OCI-LY1 (cell line): ENCODE data around the gene NPAS2.

ENCODE experiments used
- EZH2 ChIP-seq: fragments of 200-600 bp; sonication (generic), shearing (Covaris generic); IDR thresholded peaks from 2 replicates; pipeline ENCODE4 v1.8.0; 2017; ENCODE audit warnings: borderline replicate concordance, mixed run types, mild to moderate bottlenecking, antibody characterized with exemption, low read length, moderate library complexity, mixed read lengths
- TF ChIP-seq, protein P1 (sequence below): fragments of 200-600 bp; sonication (generic), shearing (Covaris generic); IDR thresholded peaks from 2 replicates; pipeline ENCODE4 v1.5.1; 2017; ENCODE audit warnings: mild to moderate bottlenecking, antibody characterized with exemption, low read length, moderate library complexity, mixed read lengths

- TF ChIP-seq, protein P1, sequence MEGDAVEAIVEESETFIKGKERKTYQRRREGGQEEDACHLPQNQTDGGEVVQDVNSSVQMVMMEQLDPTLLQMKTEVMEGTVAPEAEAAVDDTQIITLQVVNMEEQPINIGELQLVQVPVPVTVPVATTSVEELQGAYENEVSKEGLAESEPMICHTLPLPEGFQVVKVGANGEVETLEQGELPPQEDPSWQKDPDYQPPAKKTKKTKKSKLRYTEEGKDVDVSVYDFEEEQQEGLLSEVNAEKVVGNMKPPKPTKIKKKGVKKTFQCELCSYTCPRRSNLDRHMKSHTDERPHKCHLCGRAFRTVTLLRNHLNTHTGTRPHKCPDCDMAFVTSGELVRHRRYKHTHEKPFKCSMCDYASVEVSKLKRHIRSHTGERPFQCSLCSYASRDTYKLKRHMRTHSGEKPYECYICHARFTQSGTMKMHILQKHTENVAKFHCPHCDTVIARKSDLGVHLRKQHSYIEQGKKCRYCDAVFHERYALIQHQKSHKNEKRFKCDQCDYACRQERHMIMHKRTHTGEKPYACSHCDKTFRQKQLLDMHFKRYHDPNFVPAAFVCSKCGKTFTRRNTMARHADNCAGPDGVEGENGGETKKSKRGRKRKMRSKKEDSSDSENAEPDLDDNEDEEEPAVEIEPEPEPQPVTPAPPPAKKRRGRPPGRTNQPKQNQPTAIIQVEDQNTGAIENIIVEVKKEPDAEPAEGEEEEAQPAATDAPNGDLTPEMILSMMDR = no peak
- no peak for TF ChIP-seq EZH2
These were observed 41.4 kb downstream of the NPAS2 start for GRCh38 chr2:100861340-100861739.
